HL-60 (cell line): ENCODE results near the gene ARHGAP21.

Experiments
- DNase-seq, 2 experiments: peaks; one replicate each; pipeline ENCODE4 v3.0.0-alpha.2; 2010 to 2020; ENCODE audit warnings: low read depth in 1 of 2, low spot score in 1 of 2
- H3K27ac ChIP-seq: fragments of 250-450 bp; sonication (Bioruptor Pico); replicated peaks from 2 replicates; pipeline ENCODE4 v1.5.1; 2020; ENCODE audit warnings: mild to moderate bottlenecking, moderate library complexity
- H3K27me3 ChIP-seq: fragments of 250-450 bp; sonication (Bioruptor Pico); 2 replicates; pipeline ENCODE4 v1.5.1; 2021; ENCODE audit warnings: mild to moderate bottlenecking, moderate library complexity; ENCODE audit not compliant: insufficient read depth, poor library complexity, severe bottlenecking
- H3K4me3 ChIP-seq: replicated peaks from 2 replicates; pipeline ENCODE4 v1.5.1; 2011; ENCODE audit warnings: mild to moderate bottlenecking, control low read depth, low read length; ENCODE audit not compliant: insufficient read depth
- CTCF ChIP-seq: IDR thresholded peaks from one replicate; pipeline ENCODE4 v1.5.1; 2011; ENCODE audit warnings: low read length, control low read depth, inconsistent platforms; ENCODE audit not compliant: insufficient read depth
- GABPA ChIP-seq: IDR thresholded peaks from 2 replicates; pipeline ENCODE4 v1.6.1; 2012; ENCODE audit warnings: low read depth
- POLR2AphosphoS5 ChIP-seq: IDR thresholded peaks from 2 replicates; pipeline ENCODE4 v1.6.1; 2012; ENCODE audit warnings: low read depth
- REST ChIP-seq: IDR thresholded peaks from 2 replicates; pipeline ENCODE4 v1.6.1; 2012; ENCODE audit warnings: low read depth; ENCODE audit not compliant: insufficient replicate concordance
- SPI1 ChIP-seq: IDR thresholded peaks from 2 replicates; pipeline ENCODE4 v1.6.1; 2012; ENCODE audit warnings: low read depth, mild to moderate bottlenecking, borderline replicate concordance

ARHGAP21 gene

GRCh38 chr10:24737001-24737400 lies 13.3 kb upstream of the ARHGAP21 start:
- H3K4me3 ChIP-seq, result no peak overlapping the region
- H3K27ac ChIP-seq, result no peak overlapping the region
- TF ChIP-seq SPI1 (no peak), REST (no peak), CTCF (no peak), GABPA (no peak), POLR2AphosphoS5 (no peak)
- no peak for DNase-seq
- no peaks in the 10 kb centered on the region for H3K27me3 ChIP-seq

- no peak for DNase-seq
- H3K4me3 ChIP-seq, result no peak overlapping the region
- H3K27ac ChIP-seq, result no peak overlapping the region
- TF ChIP-seq SPI1 (no peak), POLR2AphosphoS5 (no peak), GABPA (no peak), CTCF (no peak), REST (no peak)
- H3K27me3 ChIP-seq, result no peaks in the 10 kb centered on the region
Measured at GRCh38 chr10:24731942-24732341, 8.3 kb upstream of the ARHGAP21 start.

GRCh38 chr10:24730811-24731210 lies 7.1 kb upstream of the ARHGAP21 start:
- Histone ChIP-seq H3K27me3 (no peaks in the 10 kb centered on the region), H3K4me3 (no peak overlapping the region), H3K27ac (no peak overlapping the region)
- no peak for DNase-seq
- TF ChIP-seq GABPA (no peak), POLR2AphosphoS5 (no peak), SPI1 (no peak), CTCF (no peak), REST (no peak)
